IPS DF 4.7 (cell line): ENCODE data around the gene NKPD1.

Experiments
- DNase-seq: peaks from one replicate; pipeline ENCODE4 v3.0.0-alpha.2; 2013; ENCODE audit warnings: low spot score; ENCODE audit errors: extremely low read depth

Gene NKPD1

GRCh38 chr19:45175515-45176345 is 14.9 kb upstream of the NKPD1 start:
- no peak for DNase-seq

DNA sequence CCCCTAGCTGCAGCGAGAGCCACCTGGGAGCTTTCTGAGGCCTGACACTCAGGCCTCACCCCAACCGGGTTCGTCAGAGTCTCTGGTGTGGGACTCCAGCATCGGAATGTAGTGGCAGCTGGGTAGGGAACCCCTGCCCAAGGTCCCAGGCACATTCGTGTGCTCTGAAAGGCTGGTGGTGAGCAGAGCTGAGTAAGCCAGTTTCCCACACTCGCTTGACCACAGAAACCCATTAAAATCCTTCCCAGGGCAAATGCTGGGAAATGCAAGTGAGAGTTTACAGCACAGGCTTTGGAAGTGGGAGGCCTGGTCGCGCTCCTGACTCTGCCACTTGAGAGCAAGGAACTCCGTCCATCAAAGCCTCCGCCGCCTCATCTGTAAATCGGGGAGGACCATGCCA is 13.0 kb upstream of the NKPD1 start:
- DNase-seq: no peak

DNA sequence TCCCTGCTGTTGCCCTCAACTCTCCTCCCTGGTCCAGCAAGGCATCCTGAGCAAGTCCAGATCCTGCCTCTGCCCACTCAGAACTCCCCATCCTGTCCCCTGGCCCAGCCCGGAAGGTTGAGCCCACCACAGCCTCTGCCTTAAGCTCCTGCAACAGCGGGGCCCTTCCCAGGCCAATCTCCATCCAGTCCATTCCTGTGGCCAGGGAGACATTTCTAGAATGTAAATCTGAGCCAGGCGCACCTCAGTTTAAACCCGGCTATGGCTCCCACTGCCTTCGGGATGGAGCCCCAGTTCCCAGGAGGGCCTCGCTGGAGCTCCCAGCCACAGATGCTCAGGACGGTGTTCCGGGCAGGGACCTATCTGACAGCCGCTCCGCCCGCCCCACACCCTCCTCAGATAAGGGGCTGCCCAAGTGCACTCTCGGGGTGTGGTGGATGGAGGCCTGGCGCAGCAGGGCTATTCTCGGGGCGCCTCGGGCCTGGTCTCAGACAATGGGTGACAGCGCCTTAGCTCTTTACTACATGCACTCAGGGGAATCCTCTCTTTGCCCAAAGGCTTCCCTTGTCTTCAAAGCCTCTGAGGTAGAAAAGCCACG is 11.9 kb upstream of the NKPD1 start:
- no peak for DNase-seq

DNA sequence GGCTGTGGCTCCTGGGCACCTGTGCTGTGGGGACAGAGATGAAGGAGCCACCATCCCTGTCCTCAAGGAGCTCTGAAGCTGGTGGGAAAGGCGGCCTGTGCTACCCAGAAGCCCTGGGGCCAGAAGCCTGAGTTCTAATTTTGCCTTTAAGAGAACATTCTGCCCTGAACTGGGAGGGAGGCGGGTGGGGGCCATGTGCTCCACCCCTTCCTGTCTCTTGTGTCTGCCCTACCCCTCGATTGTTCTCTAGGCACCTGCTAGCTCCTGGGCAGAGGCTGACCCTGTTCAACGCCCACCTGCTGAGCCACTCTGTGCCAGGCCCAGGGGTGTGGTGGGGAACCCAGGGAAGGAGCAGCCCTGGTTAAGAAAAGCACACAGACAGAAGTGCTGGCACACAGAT is 11.4 kb upstream of the NKPD1 start:
- no peak for DNase-seq

- DNase-seq: no peak
These were observed 10.4 kb upstream of the NKPD1 start for GRCh38 chr19:45171211-45171623.

- no peak for DNase-seq
These were observed 9.6 kb upstream of the NKPD1 start for GRCh38 chr19:45170146-45171106.

DNA sequence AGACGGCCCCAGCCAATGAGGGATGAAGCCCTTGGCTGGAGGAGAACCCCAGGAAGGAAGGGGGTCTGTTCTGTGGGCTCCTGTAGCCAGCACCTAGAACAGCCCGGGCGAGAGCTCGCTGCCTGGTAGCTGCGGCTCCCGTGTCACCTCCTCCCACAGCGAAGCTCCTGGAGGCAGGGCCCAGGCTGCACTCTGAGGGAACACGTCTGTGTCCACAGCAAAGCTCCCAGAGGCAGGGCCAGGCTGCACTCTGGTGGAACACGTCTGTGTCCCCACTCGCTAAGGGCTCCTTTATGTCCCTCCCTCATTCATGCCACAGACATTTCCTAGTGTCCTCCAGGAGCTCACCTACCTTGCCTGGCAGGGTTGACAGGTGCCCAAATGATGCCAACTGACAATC is 8.8 kb upstream of the NKPD1 start:
- no peak for DNase-seq

- DNase-seq: no peak
These were observed 8.1 kb upstream of the NKPD1 start for GRCh38 chr19:45168767-45169351.

DNA sequence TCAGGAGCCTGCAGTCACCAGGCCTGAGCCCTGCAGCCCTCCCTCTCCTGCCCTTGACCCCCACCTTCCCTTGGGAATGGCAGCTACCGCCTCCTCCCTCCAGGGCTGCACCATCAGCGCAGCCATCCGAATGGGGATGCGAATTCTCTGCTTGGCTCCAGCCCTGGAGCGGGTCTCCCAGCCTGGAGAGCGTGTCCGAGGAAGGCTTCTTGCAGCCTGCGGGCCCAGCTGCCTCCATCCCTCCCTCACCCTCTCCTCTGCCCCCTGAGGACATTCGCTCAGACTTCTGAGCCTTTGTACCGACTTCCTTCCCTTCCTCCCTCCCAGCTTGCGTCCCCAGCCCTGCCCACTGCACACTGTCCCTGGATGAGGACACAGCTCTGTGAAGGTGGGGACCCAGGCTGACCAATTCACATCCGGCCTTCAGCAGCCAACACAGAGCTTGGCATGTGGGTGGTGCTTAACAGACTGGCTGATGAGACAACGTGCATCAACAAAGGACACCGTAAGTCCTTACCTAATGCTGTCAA is 6.0 kb upstream of the NKPD1 start:
- no peak for DNase-seq

DNA sequence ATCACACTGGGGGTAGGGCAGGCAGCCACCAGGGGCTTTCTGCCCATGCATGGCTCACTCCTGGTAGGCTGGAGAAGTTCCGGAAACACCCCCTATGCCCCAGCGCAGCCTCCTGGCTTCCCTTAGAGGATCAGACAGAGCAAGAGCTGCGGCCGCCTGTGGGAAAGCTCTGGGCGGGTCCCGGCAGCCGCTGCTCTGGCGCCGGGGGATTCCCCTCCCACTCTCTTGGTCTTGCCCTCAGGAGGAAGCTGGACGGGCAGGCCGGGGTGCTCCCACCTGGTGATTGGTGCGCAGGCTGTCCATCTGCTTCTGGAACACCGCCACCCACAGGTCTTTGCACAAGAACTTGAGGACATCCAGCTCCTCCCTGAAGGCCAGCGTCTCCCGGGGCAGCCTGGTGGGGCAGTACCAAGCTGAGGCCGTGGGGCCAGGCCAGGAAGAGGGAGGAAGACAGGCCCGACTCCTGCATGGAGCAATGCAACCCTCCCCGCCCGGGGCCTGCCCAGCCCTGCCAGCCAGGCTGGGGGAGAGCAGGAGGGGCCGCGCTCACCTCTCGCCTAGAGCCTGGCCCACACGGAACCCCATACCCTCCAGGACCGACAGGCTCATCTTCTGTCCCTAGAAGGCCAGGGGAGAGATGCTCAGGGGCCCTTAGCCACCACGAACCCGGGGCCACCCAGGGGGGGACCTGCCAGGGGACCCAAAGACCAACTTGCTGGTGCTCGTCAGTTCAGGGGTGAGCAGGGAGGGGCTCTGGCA is 4.0 kb upstream of the NKPD1 start:
- no peak for DNase-seq

DNA sequence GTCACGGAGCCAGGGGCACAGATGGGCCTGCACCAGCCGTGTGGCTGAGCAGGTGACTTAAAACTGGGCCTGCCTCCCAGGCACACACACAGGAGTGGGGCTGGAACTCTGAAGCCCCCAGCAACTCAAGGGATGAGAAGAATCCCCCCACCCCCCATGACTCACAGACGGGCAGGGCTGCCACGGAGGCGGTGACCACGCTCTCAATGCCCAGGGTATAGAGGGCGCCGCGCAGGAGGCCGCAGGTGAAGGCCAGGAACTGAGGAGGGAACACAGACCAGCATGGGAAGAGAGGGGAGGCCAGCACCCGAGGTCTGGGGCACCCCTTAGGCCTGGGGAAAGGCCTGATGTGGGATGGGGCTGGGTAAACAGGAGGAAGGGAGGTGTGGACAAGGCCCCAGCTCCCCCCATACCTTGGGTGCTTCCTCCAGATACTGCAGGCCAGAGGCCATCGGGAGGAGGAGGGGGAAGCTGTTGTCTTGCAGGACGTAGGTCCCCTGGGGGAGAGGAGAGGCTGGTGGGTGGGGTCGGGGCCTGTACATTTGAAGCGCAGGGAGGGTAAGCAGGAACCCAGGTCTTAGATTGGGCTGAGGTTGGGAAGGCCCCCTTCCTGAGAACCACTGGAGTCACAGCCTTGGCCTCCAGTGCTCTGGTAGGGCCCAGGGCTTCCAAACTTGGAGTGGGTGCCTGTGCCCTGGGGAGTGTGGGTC is 3.1 kb upstream of the NKPD1 start:
- DNase-seq: no peak

DNA sequence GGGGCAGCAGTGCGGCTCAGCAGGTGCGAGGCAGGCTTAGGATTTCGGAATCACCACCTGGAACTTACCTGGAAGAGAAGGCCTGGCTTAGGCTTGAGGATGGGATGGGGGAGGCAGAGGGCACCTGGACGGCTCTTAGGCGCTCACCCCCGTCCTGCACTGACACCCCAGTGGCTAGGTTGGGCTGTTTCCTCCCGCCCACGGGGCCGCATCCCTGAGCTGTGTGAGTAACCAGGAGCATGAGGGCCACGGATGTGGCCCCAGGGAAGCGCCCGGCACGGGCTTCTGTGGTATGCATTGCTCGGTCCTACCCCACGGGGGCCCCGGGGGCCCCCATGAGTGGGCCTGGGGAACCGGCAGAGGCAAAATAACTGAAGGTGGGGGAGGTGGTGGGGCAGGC is 2.4 kb upstream of the NKPD1 start:
- no peak for DNase-seq

DNA sequence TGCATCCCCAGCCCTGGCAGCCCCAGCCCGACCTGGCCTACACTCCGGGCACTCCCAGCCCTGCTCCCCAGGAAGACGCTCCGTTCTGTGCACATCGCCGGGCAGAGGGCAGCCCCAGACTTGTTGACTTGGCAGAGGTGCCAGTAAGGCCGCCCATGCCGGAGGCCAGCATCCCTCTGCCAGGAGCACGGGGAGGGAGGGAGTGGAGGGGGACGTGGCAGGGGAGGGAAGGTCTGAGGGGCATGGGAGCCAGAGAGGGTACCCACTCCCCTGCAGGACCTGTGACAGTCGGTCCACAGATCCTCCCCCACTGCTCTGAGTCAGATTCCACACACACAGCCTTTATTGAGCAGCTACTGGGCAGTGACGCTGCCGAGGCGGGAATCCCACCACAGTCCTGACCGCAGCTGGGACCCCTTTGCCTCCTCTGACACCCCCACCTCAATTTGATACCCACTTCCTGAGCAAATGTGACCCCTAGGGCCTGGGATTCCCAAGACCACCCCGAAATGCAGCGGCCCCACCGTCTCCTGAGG is 1.9 kb upstream of the NKPD1 start:
- no peak for DNase-seq

- DNase-seq: no peak
These were observed 1.2 kb upstream of the NKPD1 start for GRCh38 chr19:45161738-45162607.

GRCh38 chr19:45159971-45160324 is 834 bp downstream of the NKPD1 start:
- DNase-seq: no peak

GRCh38 chr19:45159210-45159970 is 1.4 kb downstream of the NKPD1 start:
- DNase-seq: no peak

DNA sequence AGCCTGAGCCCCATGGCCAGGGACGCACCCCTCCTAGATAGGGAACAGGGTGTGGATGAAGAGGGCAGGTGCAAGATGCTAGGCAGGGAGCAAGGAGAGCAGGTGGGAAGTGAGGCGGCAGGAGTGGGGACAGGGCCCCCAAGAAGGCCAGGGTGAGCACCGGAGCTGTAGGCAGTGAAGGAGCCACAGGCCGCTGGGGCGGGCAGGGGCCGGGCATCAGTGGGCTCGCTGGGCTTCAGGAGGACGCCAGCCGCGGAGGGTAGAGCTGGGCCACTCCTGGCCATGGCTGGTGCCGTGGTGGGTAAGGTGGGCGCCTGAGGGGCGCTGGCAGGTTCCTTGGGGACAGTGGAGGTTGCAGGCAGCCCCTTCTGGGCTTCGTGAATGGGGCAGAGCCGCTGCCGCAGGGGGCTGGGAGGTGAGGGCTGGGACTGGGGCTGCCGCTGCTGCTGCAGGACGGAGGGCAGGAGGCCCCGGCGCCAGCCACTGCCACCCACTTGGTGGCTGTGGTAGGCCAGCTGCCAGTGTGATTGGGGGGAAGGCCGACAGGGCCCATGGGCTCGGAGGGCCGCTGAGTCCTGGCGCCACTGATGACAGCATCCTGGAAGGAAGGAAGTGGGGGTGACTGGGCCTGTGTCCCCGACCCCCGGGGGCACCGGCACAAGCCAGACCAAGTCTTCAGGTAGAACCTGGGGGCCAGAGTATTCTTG is 2.1 kb downstream of the NKPD1 start:
- no peak for DNase-seq
